Measurements from ENCODE around the gene LUC7L3. TPM values are rescaled to one million over a fixed set of nuclear protein-coding genes. Genes with fewer than 3 reads are reported as not detected.
A peak's percentile ranks its signal among the peaks of the same experiment; 100 is the strongest.

LUC7L3 gene
- total RNA-seq, 1 experiment from 2014 or later: 136 TPM

DNA sequence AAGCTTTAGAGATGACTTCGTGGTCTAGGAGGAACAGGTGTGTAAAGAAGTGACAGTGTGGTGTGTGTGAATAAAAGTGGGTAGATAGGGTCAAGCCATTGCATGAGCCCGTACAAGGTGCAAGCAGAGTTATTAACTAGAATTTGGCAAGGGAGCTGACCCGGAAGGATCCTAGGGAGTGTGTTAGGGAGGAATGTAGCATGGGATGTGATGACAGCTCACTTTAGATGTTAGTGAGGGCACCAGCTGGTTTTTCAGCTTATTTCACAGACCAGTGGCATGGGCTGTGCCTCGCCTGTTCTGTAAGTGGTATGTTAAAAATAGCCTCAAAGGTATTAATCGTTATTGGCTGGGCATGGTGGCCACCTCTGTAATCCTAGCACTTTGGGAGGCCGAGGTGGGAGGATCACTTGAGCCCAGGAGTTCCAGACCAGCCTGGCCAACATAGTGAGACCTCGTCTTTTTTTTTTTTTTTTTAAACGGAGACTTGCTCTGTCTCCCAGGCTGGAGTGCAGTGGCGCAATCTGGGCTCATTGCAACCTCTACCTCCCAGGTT lies 39.7 kb downstream of the LUC7L3 start:
- BruUV-seq (replicated peaks): no TSS peak
- no peak overlapping the region for H3K4me3 ChIP-seq (ENCODE audit: low read depth in 2 of 2, low read length in 2 of 2)
- CTCF ChIA-PET: interaction anchor here (0.6 to 0.7 kb wide), 2 partner anchors 47 to 192 kb away, joined by 3 read pairs; no protein-coding TSS in a partner anchor
- H3K27me3 ChIP-seq (ENCODE audit: control insufficient read depth, insufficient read depth, low read length): no peaks in the 10 kb centered on the region
- H3K36me3 ChIP-seq (ENCODE audit: control insufficient read depth, insufficient read depth, low read length): peaks cover 13% of the 10 kb centered on the region
- TF ChIP-seq SIN3A (IDR thresholded peaks at IDR 0.05; ENCODE audit: borderline replicate concordance, insufficient read depth, low read depth, low read length) (no peak), REST (IDR thresholded peaks at IDR 0.05; ENCODE audit: insufficient read depth in 1 of 2, low read depth in 2 of 2, low read length in 1 of 2) (no peak), POLR2AphosphoS5 (IDR thresholded peaks at IDR 0.05; ENCODE audit: low read depth, low read length) (no peak; the same call in 1 of the 2 replicates), TCF7L2 (IDR thresholded peaks at IDR 0.05; ENCODE audit: low read depth, low read length) (no peak)
- TF ChIP-seq, protein P1, sequence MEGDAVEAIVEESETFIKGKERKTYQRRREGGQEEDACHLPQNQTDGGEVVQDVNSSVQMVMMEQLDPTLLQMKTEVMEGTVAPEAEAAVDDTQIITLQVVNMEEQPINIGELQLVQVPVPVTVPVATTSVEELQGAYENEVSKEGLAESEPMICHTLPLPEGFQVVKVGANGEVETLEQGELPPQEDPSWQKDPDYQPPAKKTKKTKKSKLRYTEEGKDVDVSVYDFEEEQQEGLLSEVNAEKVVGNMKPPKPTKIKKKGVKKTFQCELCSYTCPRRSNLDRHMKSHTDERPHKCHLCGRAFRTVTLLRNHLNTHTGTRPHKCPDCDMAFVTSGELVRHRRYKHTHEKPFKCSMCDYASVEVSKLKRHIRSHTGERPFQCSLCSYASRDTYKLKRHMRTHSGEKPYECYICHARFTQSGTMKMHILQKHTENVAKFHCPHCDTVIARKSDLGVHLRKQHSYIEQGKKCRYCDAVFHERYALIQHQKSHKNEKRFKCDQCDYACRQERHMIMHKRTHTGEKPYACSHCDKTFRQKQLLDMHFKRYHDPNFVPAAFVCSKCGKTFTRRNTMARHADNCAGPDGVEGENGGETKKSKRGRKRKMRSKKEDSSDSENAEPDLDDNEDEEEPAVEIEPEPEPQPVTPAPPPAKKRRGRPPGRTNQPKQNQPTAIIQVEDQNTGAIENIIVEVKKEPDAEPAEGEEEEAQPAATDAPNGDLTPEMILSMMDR (IDR thresholded peaks at IDR 0.05): no peak
- no peaks in the 10 kb centered on the region for H3K9me3 ChIP-seq (ENCODE audit: control insufficient read depth, insufficient read depth, low read depth, low read length)
- DNase-seq (ENCODE audit: low read depth, low spot score) (no peak), ATAC-seq (peak; percentile 37)
- intact Hi-C loops (cut with micrococcal nuclease; ENCODE audit: unreplicated experiment): no loop called here
- in situ Hi-C loops (cut with HindIII; ENCODE audit: low pct_unique_long_range_greater_than_20kb, low sequenced_read_pairs): no loop called here
- no peak overlapping the region for H3K27ac ChIP-seq (ENCODE audit: low read length)
- H3K4me1 ChIP-seq (ENCODE audit: control insufficient read depth, insufficient read depth, low read length): no peaks in the 10 kb centered on the region
- POLR2A ChIA-PET: no interaction called here

GRCh38 chr17:50762177-50762576 lies 42.8 kb downstream of the LUC7L3 start:
- ChIA-PET POLR2A (no interaction called here), CTCF (interaction anchor here (0.6 kb wide), 1 partner anchor 68 kb away, joined by 6 read pairs; no protein-coding TSS in a partner anchor)
- no peak for TF ChIP-seq REST (IDR thresholded peaks at IDR 0.05; ENCODE audit: insufficient read depth in 1 of 2, low read depth in 2 of 2, low read length in 1 of 2)
- TF ChIP-seq, protein P1 (IDR thresholded peaks at IDR 0.05): no peak
- no peak for TF ChIP-seq POLR2AphosphoS5 (IDR thresholded peaks at IDR 0.05; ENCODE audit: low read depth, low read length)
- no peak for TF ChIP-seq TCF7L2 (IDR thresholded peaks at IDR 0.05; ENCODE audit: low read depth, low read length)
- no peak for TF ChIP-seq SIN3A (IDR thresholded peaks at IDR 0.05; ENCODE audit: borderline replicate concordance, insufficient read depth, low read depth, low read length)
- in situ Hi-C loops (cut with HindIII; ENCODE audit: low pct_unique_long_range_greater_than_20kb, low sequenced_read_pairs): no loop called here
- no peak overlapping the region for H3K27ac ChIP-seq (ENCODE audit: low read length)
- H3K4me3 ChIP-seq (ENCODE audit: low read depth in 2 of 2, low read length in 2 of 2): no peak overlapping the region
- H3K36me3 ChIP-seq (ENCODE audit: control insufficient read depth, insufficient read depth, low read length): no peaks in the 10 kb centered on the region
- DNase-seq (ENCODE audit: low read depth, low spot score) (no peak), ATAC-seq (no peak)
- BruUV-seq (replicated peaks): no TSS peak
- no peaks in the 10 kb centered on the region for H3K27me3 ChIP-seq (ENCODE audit: control insufficient read depth, insufficient read depth, low read length)
- intact Hi-C loops (cut with micrococcal nuclease; ENCODE audit: unreplicated experiment): no loop called here
- H3K4me1 ChIP-seq (ENCODE audit: control insufficient read depth, insufficient read depth, low read length): no peaks in the 10 kb centered on the region
- no peaks in the 10 kb centered on the region for H3K9me3 ChIP-seq (ENCODE audit: control insufficient read depth, insufficient read depth, low read depth, low read length)

All from Panc1 (cell line).